ENCODE measurements around the gene FBH1.
A peak's percentile ranks its signal among the peaks of the same experiment; 100 is the strongest.
"Not testable (repeated sequence)": the region's sequence is repeated elsewhere in the genome, so short reads cannot be mapped to it uniquely, and the experiment has no call there.

Gene FBH1

DNA sequence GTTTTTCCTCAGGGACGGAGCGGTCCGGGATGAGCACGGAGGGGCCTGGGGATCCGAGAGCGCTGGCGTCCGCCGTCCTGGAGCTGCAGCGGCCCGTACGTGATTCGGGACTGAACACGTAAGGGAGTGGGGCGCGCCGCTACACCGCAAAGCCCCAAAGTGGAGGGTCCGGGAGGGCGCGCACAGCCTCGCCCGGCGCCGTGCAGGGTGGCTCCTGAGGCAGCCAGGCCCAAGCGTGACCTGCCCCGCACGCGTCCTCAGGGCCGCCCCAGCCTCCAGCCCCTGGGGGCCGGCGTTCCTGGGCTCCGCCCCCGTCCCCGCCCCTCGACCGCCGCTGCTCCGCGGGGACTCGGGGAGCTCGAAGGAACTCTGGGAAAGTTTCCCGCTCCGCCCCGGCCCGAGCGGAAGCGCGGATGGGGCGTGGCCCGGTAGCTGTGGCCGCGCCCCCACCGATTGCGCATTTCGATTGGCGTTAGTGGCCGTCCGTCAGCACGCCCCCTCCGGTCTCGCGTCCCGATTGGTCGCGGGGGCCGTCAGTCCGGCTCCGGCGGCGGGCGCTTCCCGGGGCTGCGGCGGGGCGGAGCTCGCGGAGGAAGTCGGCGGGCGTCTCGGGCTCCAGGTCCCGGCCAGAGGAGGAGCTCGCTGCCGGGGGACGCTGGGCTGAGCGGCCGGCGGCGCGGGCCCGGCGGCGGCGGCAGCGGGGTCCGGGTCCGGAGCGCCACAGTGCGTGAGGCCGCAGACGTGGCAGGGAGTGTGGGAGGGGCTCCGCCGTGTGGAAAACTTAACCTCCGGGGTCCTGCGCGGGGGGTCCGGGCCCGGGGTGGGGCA is at the start of gene FBH1, which contains the start of gene ANKRD16:
Gene FBH1, plus strand, starts transcription at position 620 of the 828 bp plus-strand sequence. Its CDS starts 103 bp downstream, at position 723.
Gene ANKRD16, minus strand, starts transcription at position 270 of the 828 bp plus-strand sequence. CDS start 539 bp downstream, outside the sequence.
- peak; percentile 89 to 92 for DNase-seq

DNA sequence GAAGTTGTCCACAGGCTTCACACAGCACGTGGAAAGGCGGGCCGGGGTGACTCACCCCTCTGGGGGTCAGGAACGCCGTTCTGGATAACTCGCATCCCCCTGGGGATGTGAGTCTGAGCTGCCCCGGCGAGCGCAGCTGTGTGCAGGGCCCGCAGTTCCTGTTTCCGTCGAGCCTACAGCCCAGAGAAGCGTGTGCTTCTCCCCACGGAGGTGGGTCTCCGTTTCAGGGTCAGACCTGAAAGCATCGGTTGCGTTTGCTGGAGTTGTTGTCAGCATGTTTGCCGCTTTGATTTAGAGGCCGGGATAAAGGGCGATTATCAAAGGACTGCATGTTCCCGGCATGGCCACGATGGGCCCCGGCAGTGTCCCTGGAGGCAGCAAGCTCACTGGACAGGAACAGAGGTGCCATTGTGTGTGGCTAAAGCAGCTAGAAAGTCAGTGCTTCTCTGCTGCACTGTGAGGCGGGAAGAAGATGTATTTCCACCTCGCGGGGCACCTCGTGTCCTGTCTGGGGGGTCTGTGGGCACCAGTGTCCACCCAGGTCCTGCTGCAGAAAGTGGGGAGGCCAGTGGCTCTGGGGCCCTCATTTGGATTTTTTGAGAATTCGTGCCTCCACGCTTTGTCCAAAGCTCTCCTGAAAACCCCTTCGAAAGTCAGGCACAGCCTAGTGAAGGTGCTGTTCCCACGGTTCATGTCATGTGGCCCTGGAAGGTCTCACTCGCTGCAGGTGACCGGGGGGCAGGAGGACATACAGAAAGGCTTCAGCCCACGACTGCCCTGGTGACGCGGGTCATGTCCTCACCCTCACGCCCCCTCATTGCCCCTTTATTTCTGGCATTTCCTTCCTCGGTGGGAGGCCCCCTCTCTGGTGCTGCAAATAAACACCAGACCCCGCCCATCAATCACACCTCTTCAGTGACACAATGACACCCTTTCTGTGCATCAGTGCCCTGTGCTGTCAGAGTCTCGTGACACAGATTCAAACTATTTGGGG is 49.4 kb upstream of the FBH1 start:
- DNase-seq: no peak

DNA sequence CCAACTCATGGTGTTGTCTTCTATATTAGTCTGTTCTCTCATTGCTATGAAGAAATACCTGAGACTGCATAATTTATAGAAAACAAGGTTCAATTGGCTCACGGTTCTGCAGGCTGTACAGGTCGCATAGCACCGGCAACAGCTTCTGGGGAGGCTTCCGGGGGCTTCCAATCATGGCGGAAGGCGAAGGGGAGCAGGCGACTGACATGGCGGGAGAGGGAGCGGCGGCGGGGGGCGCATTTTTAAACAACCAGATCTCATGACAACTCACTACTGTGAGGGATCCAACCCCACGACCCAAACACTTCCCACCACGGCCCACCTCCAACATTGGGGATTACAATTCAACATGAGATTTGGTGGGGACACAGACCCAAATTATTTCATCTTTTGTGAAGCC is 48.1 kb upstream of the FBH1 start:
- no peak for DNase-seq

DNA sequence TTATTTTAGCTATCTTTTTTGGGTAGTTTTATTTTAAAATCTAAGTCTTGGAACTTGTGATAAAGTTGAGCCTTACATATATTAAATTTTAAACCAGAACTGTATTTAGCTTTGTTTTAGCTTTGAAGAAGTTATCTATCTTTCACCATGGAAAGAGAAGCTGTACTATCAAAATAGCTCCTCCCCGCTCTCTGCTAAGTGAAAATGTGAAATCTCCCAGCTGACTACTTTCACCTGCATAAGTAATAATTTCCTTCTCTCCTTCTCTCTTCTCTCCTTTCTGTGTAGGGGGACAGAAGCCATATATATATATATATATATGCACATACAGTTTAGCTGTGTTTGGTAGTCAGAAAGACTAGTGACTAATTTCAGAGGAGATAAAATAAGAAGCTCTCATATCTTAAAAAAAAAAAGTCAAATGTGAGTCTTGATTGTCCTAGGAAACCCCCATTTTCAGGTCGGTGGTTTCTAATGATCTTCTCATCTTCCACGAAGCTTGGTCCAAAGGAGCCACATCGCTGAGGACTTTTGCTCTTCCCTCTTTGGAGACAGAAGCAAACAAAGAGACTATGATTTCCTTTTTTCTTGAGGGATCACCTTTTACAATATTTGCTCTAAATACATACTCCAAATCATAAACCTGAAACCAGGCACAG is 46.2 kb upstream of the FBH1 start:
- DNase-seq: no peak

- no peak for DNase-seq
Measured at GRCh38 chr10:5844345-5845055, 45.5 kb upstream of the FBH1 start.

- DNase-seq: not testable (repeated sequence)
Measured at GRCh38 chr10:5846667-5847066, 43.4 kb upstream of the FBH1 start.

DNA sequence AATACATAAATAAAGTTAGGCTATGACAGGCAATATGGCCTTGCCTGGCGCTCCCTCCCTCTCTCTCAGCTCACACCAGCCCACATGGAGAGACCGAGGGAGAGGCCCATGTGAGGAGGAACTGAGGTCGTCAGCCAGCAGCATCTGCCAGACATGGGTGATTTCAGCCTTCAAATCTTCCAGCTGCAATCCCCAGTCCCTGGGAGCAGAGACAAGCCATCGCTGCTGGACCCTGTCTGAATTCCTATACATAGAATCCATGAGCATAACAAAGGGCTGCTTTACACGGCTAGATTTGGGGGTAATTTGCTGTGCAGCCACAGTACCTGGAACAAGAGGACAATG is 35.9 kb upstream of the FBH1 start:
- DNase-seq: no peak

GRCh38 chr10:5855979-5856700 is 33.9 kb upstream of the FBH1 start:
- no peak for DNase-seq

GRCh38 chr10:5856701-5857004 is 33.4 kb upstream of the FBH1 start:
- DNase-seq: no peak

DNA sequence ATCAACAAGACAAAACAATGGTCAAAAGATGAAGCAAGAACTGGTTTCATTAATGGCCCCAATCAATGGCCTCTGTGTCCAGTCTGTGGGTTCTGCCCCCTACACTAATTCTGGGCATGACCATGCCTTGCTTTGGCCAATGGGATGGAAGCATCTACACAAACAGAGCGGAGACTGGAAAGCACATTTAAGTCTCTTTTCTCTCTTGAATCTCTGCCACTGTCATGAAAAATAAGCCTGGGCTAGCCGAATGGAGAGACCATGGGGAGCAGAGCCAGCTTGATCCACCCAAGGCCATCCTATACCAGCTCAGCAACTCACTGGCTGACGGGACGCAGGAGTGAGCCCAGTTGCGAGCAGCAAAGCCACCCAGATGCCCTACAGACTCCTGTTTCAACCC is 31.2 kb upstream of the FBH1 start:
- no peak for DNase-seq

GRCh38 chr10:5860066-5860465 is 30.0 kb upstream of the FBH1 start:
- no peak for DNase-seq

DNA sequence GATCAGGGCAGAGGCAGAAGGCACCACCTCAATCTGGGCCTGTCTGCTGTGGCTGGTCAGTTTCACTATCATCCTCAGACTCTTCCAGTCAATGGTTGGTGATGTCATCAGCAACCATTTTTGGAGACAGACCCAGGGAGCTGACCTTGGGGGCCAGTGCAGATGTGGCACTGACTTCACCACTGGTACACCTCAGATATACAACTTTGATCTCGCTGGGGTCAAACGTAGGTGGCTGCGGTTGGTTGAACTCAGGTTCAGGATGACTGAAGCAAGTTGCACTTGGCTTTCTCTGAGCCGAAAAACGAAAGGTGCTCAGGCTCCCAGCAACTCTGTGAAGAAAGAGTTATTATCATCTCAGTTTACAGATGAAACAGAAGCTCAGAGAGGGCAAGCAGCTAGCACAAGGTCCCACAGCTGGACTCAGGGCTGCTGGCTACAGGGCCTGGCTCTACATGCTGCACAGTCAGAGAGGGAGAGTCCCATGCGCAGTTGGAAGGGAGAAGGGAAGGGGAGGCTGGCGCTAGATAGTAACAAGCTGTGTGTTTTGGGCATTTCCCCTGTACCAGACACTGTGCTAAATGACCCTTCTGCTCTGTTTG is 27.6 kb upstream of the FBH1 start:
- DNase-seq: no peak

GRCh38 chr10:5862981-5863685 is 26.9 kb upstream of the FBH1 start:
- DNase-seq: not testable (repeated sequence)

DNA sequence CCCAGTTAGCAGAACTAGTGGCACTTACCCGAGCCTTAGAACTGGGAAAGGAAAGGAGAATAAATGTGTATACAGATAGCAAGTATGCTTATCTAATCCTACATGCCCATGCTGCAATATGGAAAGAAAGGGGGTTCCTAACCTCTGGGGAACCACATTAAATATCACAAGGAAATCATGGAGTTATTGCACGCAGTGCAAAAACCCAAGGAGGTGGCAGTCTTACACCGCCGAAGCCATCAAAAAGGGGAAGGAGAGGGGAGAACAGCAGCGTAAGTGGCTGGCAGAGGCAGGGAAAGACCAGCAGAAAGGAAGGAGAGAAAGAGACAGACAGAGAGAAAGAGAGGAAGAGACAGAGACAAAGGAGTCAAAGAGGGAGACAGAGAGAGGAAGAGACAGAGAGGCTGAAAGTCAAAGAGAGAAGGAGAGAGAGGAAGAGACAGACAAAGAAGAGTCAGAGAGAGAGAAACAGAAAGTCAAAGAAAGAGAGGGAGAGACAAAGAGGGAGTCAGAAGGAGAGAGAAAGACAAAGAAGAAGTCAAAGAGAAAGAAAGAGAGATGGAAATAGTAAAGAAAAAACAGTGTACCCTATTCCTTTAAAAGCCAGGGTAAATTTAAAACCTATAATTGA is 23.5 kb upstream of the FBH1 start:
- DNase-seq: not testable (repeated sequence)

DNA sequence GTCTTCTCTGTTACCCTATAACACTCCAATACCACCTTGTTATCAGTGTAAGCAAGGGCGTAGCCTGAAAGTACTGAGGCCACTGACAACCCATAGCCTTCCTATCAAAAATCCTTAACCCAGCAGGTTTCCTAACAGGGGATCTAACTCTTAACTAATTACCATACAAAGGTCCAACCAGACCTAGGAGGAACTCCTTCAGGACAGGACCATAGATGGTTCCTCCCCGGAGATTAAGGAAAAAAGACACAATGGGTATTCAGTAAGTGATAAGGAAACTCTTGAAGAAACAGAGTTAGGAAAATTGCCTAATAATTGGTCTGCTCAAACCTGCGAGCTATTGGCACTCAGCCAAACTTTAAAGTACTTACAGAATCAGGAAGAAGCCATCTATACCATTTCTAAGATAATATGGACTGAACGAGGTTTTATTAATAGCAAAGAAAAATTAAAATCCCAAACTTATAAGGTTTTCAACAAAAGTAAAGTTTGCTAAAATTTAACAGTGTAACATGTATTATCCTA is 22.9 kb upstream of the FBH1 start:
- peak; percentile 31 to 36 for DNase-seq

- DNase-seq: not testable (repeated sequence)
Measured at GRCh38 chr10:5868383-5868782, 21.7 kb upstream of the FBH1 start.

- DNase-seq: no peak
Measured at GRCh38 chr10:5869156-5869555, 20.9 kb upstream of the FBH1 start.

DNA sequence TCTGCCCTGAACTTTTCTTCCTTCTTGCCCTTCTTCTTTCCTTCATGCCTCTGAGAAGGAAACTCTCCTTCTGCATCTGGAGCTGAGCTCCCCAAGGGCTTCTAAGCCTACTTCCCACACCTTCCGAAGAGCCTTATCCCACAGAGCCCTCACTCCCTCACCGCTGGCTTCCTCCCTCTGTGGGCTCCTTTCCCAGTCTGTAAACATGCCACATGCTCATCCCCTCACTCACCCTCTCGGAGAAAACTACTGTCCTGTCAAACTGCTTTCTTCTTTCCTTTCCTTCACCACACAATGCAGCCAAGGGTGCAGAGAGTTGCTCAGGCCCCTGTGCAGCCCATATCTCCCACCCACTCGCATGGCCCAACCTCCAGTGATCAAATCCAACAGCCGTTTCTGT is 18.4 kb upstream of the FBH1 start:
- no peak for DNase-seq

- DNase-seq: peak; percentile 73 to 82
Measured at GRCh38 chr10:5873515-5873995, 16.5 kb upstream of the FBH1 start.

Measured in AML-193 (cell line).